PC-3 (cell line): ENCODE data around the gene C19orf47. TPM values are rescaled to one million over a fixed set of nuclear protein-coding genes. Genes with fewer than 3 reads are reported as not detected.

Experiments used
- ATAC-seq: fragments of 200-7000 bp; cut with Tn5 transposase; 2 replicates; pipeline ENCODE4 v1.9.1; 2020; ENCODE audit warnings: mild to moderate bottlenecking, moderate library complexity
- BruUV-seq: library from RNA; stranded (reverse); fragments of 400-500 nt; replicated peaks from 2 replicates; lab custom pipeline; 2021; lab: Mats Ljungman, UMichigan
- CTCF ChIA-PET: fragments of 300-600 bp; sonication (Branson Sonifier 250); formaldehyde crosslinking; loops from one replicate; lab custom pipeline; 2022; ENCODE audit warnings: antibody characterized with exemption; lab: Charles Lee
- POLR2A ChIA-PET: fragments of 300-600 bp; sonication (Branson Sonifier 250); formaldehyde crosslinking; loops from one replicate; lab custom pipeline; 2022; ENCODE audit warnings: antibody characterized with exemption; ENCODE audit not compliant: unreplicated experiment; lab: Charles Lee
- DNase-seq: peaks from one replicate; pipeline ENCODE4 v3.0.0-alpha.2; 2015
- H2AFZ ChIP-seq: fragments of 300-600 bp; sonication (generic); 2 replicates; pipeline ENCODE4 v1.6.0; 2016; ENCODE audit warnings: antibody characterized with exemption, low read length
- H3F3A ChIP-seq: fragments of 300-600 bp; sonication (generic); one replicate; pipeline ENCODE4 v1.6.0; 2017; ENCODE audit warnings: antibody characterized with exemption, low read length, control low read depth, mild to moderate bottlenecking; ENCODE audit not compliant: unreplicated experiment
- H3K27ac ChIP-seq: fragments of 300-600 bp; sonication (generic); 2 replicates; pipeline ENCODE4 v1.5.1; 2016; ENCODE audit warnings: mild to moderate bottlenecking, low read length
- H3K27me3 ChIP-seq: fragments of 300-600 bp; sonication (generic); 2 replicates; pipeline ENCODE4 v1.6.1; 2016; ENCODE audit warnings: low read length, mixed read lengths
- H3K36me3 ChIP-seq: fragments of 300-600 bp; sonication (generic); 2 replicates; pipeline ENCODE4 v1.6.1; 2016; ENCODE audit warnings: low read depth, mixed run types, low read length, mixed read lengths
- H3K4me1 ChIP-seq: fragments of 300-600 bp; sonication (generic); 2 replicates; pipeline ENCODE4 v1.5.1; 2016; ENCODE audit warnings: low read length; ENCODE audit not compliant: insufficient read depth
- H3K4me2 ChIP-seq: fragments of 300-600 bp; sonication (generic); 2 replicates; pipeline ENCODE4 v1.6.0; 2016; ENCODE audit warnings: low read length
- H3K4me3 ChIP-seq: fragments of 300-600 bp; sonication (generic); 2 replicates; pipeline ENCODE4 v1.5.1; 2016; ENCODE audit warnings: mild to moderate bottlenecking, low read length, mixed read lengths
- H3K79me2 ChIP-seq: fragments of 300-600 bp; sonication (generic); 2 replicates; pipeline ENCODE4 v1.6.1; 2017; ENCODE audit warnings: low read length, mixed read lengths
- H3K9ac ChIP-seq: fragments of 300-600 bp; sonication (generic); 2 replicates; pipeline ENCODE4 v1.6.0; 2016; ENCODE audit warnings: mild to moderate bottlenecking, low read length
- H3K9me2 ChIP-seq: fragments of 300-600 bp; sonication (generic); replicated peaks from 2 replicates; pipeline ENCODE4 v1.6.1; 2016; ENCODE audit warnings: mixed run types, low read length, mixed read lengths
- H3K9me3 ChIP-seq: fragments of 300-600 bp; sonication (generic); 2 replicates; pipeline ENCODE4 v1.6.1; 2016; ENCODE audit warnings: low read length, mixed read lengths
- H4K20me1 ChIP-seq: fragments of 300-600 bp; sonication (generic); 2 replicates; pipeline ENCODE4 v1.6.1; 2016; ENCODE audit warnings: low read length, mixed read lengths
- CTCF ChIP-seq: fragments of 300-600 bp; sonication (generic); conservative IDR thresholded peaks from 2 replicates; pipeline ENCODE4 v1.5.1; 2017; ENCODE audit warnings: antibody characterized with exemption, low read depth, mild to moderate bottlenecking, low read length
- EZH2 ChIP-seq: fragments of 300-600 bp; sonication (generic); IDR thresholded peaks from one replicate; pipeline ENCODE4 v1.6.1; 2017; ENCODE audit warnings: antibody characterized with exemption, mild to moderate bottlenecking, low read length; ENCODE audit not compliant: unreplicated experiment
- EZH2phosphoT487 ChIP-seq: fragments of 300-600 bp; sonication (generic); IDR thresholded peaks from 2 replicates; pipeline ENCODE4 v1.6.1; 2018; ENCODE audit warnings: mild to moderate bottlenecking, antibody characterized with exemption, low read length, borderline replicate concordance
- intact Hi-C: fragments of 100-400 bp; cut with micrococcal nuclease; formaldehyde crosslinking; loops from 2 replicates; pipeline ENCODE4 v1.9.0; 2023
- total RNA-seq: library from RNA; depleted of rRNA; stranded (reverse); fragments of >200 nt; gene quantifications from 2 replicates; pipeline ENCODE4 v1.2.3, GENCODE V29; 2014

C19orf47 gene
- total RNA-seq, 1 experiment from 2014 or later = 13.9 TPM

- no peak for TF ChIP-seq CTCF
- no peak for TF ChIP-seq EZH2phosphoT487
- TF ChIP-seq EZH2 = no peak
- Histone ChIP-seq H3K4me1 (no peaks in the 10 kb centered on the region), H3K79me2 (no peaks in the 10 kb centered on the region), H3K9me3 (no peaks in the 10 kb centered on the region), H4K20me1 (no peaks in the 10 kb centered on the region), H3K4me3 (peak overlapping the region; percentile 74), H2AFZ (peak overlapping the region; percentile 84), H3K36me3 (no peaks in the 10 kb centered on the region), H3K4me2 (peak overlapping the region; percentile 86), H3K9me2 (no peaks in the 10 kb centered on the region), H3K27ac (no peak overlapping the region), H3F3A (no peaks in the 10 kb centered on the region), H3K9ac (peak overlapping the region; percentile 67), H3K27me3 (no peaks in the 10 kb centered on the region)
- peak; percentile 89 for ATAC-seq
- DNase-seq = peak; percentile 65
- CTCF ChIA-PET = interaction anchor here (0.7 kb wide), 1 partner anchor 60 kb away, joined by 3 read pairs; no protein-coding TSS in a partner anchor
- BruUV-seq = no TSS peak
- POLR2A ChIA-PET = interaction anchor here (0.5 kb wide), 1 partner anchor 11 kb away, joined by 5 read pairs; no protein-coding TSS in a partner anchor
- intact Hi-C loops = no loop called here
These were observed 17.6 kb upstream of the C19orf47 start for GRCh38 chr19:40365613-40366401.

DNA sequence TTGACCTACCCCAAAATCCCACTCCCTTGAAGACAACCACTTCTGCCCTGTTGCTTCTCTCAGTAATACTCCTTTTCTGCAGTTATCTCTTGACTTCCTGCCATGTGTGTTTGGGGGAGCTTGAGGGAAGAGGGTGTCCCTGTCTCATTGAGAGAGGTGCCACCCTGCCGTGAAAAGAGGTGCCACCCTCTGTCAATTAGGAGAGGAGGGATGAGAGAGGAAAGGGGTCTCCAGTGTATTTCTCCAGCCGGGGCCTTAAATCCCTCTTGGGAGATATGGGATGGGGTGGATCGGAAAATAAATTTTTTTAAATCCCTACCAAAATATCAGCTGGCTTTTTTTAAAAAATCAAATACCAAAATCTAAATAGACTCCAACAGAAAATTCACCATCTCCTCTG lies 16.8 kb upstream of the C19orf47 start:
- H3K9me3 ChIP-seq = no peaks in the 10 kb centered on the region
- no TSS peak for BruUV-seq
- H3K4me1 ChIP-seq = no peaks in the 10 kb centered on the region
- no peak for ATAC-seq
- no peaks in the 10 kb centered on the region for H3K36me3 ChIP-seq
- H3K9me2 ChIP-seq = no peaks in the 10 kb centered on the region
- no peaks in the 10 kb centered on the region for H3K27me3 ChIP-seq
- intact Hi-C loops = no loop called here
- POLR2A ChIA-PET = no interaction called here
- H4K20me1 ChIP-seq = no peaks in the 10 kb centered on the region
- peak overlapping the region; percentile 84 for H2AFZ ChIP-seq
- peak overlapping the region; percentile 74 for H3K4me3 ChIP-seq
- no peak overlapping the region for H3K27ac ChIP-seq
- no peaks in the 10 kb centered on the region for H3F3A ChIP-seq
- H3K79me2 ChIP-seq = no peaks in the 10 kb centered on the region
- TF ChIP-seq EZH2 = no peak
- TF ChIP-seq EZH2phosphoT487 = no peak
- TF ChIP-seq CTCF = no peak
- DNase-seq = no peak
- CTCF ChIA-PET = no interaction called here
- peak overlapping the region; percentile 67; the same call in 1 of the 2 replicates for H3K9ac ChIP-seq
- H3K4me2 ChIP-seq = peak overlapping the region; percentile 86

GRCh38 chr19:40363069-40363468 lies 14.9 kb upstream of the C19orf47 start:
- Histone ChIP-seq H3K36me3 (no peaks in the 10 kb centered on the region), H3K9me2 (no peaks in the 10 kb centered on the region), H3K27ac (no peak overlapping the region), H2AFZ (no peak overlapping the region), H3K9me3 (no peaks in the 10 kb centered on the region), H3K79me2 (no peaks in the 10 kb centered on the region), H3K4me3 (no peak overlapping the region), H3F3A (no peaks in the 10 kb centered on the region), H3K27me3 (no peaks in the 10 kb centered on the region), H3K4me2 (no peak overlapping the region), H3K9ac (no peak overlapping the region), H3K4me1 (no peaks in the 10 kb centered on the region), H4K20me1 (no peaks in the 10 kb centered on the region)
- intact Hi-C loops = no loop called here
- ChIA-PET POLR2A (no interaction called here), CTCF (no interaction called here)
- TF ChIP-seq CTCF = no peak
- TF ChIP-seq EZH2phosphoT487 = no peak
- no peak for TF ChIP-seq EZH2
- BruUV-seq = no TSS peak
- ATAC-seq = no peak
- no peak for DNase-seq
